GM12892 (cell line): ENCODE results near the gene PEX5.

ENCODE experiments used
- POLR2A ChIP-seq: IDR thresholded peaks from 2 replicates; pipeline ENCODE4 v1.6.1; 2011; ENCODE audit warnings: low read depth, low read length, control low read depth
- TAF1 ChIP-seq: IDR thresholded peaks from 2 replicates; pipeline ENCODE4 v1.6.1; 2011; ENCODE audit warnings: low read depth, mild to moderate bottlenecking, control low read depth, low read length, borderline replicate concordance

GRCh38 chr12:7206691-7207090 is 17.2 kb downstream of the PEX5 start:
- TF ChIP-seq POLR2A (no peak), TAF1 (no peak)
